Muscle layer of duodenum (tissue), 2 donors: Measurements from ENCODE around the gene ZBED1.
"Not testable (repeated sequence)": the region's sequence is repeated elsewhere in the genome, so short reads cannot be mapped to it uniquely, and the experiment has no call there.

ENCODE experiments used
- H3K27ac ChIP-seq: one replicate; pipeline ENCODE4 v1.7.0; 2013; ENCODE audit warnings: mild to moderate bottlenecking, low read length
- H3K27me3 ChIP-seq: one replicate; pipeline ENCODE4 v1.7.0; 2013; ENCODE audit warnings: low read depth, mild to moderate bottlenecking, control low read depth, low read length
- H3K36me3 ChIP-seq, 2 donors: one replicate each; pipeline ENCODE4 v1.7.0; 2013; ENCODE audit warnings: low read length in 2 of 2, control low read depth in 1 of 2, mild to moderate bottlenecking in 1 of 2; ENCODE audit not compliant: insufficient read depth in 2 of 2, control insufficient read depth in 1 of 2
- H3K4me1 ChIP-seq, 2 donors: one replicate each; pipeline ENCODE4 v1.7.0; 2013; ENCODE audit warnings: low read length in 2 of 2, mild to moderate bottlenecking in 2 of 2, control low read depth in 1 of 2, moderate library complexity in 1 of 2; ENCODE audit not compliant: insufficient read depth in 2 of 2, control insufficient read depth in 1 of 2
- H3K4me3 ChIP-seq, 2 donors: one replicate each; pipeline ENCODE4 v1.7.0; 2013; ENCODE audit warnings: low read length in 2 of 2, low read depth in 1 of 2, mild to moderate bottlenecking in 1 of 2
- H3K9me3 ChIP-seq, 2 donors: one replicate each; pipeline ENCODE4 v1.7.0; 2013; ENCODE audit warnings: low read length in 2 of 2, control low read depth in 1 of 2, mild to moderate bottlenecking in 1 of 2; ENCODE audit not compliant: control insufficient read depth in 1 of 2
- donor health status: healthy.

ZBED1 gene

DNA sequence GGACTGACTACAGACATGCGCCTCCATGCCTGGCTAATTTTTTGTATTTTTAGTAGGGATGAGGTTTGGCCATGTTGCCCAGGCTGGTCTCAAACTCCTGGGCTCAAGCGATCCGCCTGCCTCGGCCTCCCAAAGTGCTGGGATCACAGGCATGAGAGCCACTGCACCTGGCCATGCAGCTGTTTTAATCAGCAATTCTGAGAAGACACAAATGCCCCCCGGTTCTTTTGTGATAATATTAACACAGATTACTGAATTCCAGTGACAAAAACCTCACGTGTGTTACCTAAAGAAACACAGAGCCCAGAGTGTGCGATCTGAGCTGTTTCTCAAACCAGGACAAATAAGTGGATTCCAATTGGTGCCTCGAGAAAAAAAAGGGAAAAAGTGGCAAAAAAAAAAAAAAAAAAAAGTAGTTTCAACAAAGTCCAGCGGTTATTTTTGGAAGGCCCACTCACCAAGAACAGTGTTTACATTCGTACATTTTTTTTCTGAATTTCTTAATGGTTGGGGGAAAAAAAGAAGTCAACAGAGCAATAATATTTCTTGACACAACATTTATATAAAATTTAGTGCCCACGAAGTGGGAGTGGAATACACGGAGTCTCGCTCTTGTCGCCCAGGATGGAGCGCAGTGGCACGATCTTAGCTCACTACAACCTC, 17.2 kb downstream of the ZBED1 start:
- no peak overlapping the region for H3K27ac ChIP-seq

DNA sequence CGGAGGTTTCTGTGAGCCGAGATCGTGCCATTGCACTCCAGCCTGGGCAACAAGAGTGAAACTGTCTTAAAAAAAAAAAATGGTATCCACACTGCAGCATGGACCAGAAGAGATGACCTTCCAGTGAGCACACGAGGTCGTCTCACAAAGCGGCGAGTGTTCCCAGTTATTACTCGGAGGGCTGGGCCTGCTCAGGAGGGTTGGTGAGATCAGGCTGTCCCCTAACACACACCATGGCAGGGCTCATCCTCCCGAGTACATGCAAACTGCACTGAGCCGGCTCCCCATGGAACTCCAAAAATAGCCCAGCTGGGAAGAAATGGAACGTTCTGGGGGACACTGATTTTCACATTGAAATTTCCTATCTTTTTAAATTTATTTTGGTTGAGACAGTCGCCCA, 19.2 kb downstream of the ZBED1 start:
- H3K27ac ChIP-seq, H3K27me3 ChIP-seq: not testable (repeated sequence)

More for the DNA sequence above, 17.2 kb downstream of the ZBED1 start:
- H3K27me3 ChIP-seq = no peaks in the 10 kb centered on the region
- no peak overlapping the region for H3K4me3 ChIP-seq
- no peaks in the 10 kb centered on the region for H3K9me3 ChIP-seq
- peaks cover under 1 to 21% of the 10 kb centered on the region in 2 donors for H3K36me3 ChIP-seq
- peaks cover 0 to 10% of the 10 kb centered on the region in 2 donors for H3K4me1 ChIP-seq

DNA sequence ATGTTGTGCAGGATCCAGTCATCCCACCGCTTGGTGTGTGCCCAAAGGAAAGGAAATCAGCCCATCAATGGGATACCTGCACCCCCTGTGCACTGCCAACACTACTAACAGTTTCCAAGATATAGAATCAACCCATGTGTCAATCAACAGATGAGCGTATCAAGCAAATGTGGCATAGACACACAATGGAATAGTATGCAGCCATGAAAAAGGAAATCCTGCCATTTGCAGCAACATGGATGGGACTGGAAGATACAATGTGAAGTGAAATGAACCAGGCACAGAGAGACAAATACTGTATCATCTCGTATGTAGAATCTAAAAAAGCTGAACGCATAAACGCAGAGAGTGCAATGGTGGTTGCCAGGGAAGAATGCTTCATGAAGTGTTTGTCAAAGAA, 20.8 kb downstream of the ZBED1 start:
- H3K27me3 ChIP-seq, H3K4me1 ChIP-seq, H3K36me3 ChIP-seq, H3K9me3 ChIP-seq, H3K27ac ChIP-seq, H3K4me3 ChIP-seq: not testable (repeated sequence)

More for the DNA sequence above, 19.2 kb downstream of the ZBED1 start:
- H3K4me1 ChIP-seq, H3K36me3 ChIP-seq, H3K4me3 ChIP-seq, H3K9me3 ChIP-seq: not testable (repeated sequence)

DNA sequence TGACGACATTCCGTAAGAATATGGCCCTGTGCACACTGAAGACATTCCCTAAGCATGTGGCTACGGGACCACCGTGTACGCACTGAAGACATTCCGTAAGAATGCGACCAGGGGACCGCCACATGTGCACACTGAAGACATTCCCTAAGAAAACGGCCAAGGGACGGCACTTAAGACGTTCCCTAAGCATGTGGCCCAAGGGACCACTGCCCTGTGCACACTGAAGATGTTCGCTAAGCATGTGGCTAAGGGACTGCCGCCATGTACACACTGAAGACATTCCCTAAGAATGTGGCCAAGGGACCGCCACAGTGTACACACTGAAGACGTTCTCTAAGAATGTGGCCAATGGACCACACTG, 21.4 kb downstream of the ZBED1 start:
- peaks cover 0 to 5% of the 10 kb centered on the region in 2 donors for H3K36me3 ChIP-seq
- H3K27me3 ChIP-seq = no peaks in the 10 kb centered on the region
- no peaks in the 10 kb centered on the region for H3K9me3 ChIP-seq
- no peaks in the 10 kb centered on the region for H3K4me1 ChIP-seq
- H3K27ac ChIP-seq = no peak overlapping the region
- no peak overlapping the region for H3K4me3 ChIP-seq

DNA sequence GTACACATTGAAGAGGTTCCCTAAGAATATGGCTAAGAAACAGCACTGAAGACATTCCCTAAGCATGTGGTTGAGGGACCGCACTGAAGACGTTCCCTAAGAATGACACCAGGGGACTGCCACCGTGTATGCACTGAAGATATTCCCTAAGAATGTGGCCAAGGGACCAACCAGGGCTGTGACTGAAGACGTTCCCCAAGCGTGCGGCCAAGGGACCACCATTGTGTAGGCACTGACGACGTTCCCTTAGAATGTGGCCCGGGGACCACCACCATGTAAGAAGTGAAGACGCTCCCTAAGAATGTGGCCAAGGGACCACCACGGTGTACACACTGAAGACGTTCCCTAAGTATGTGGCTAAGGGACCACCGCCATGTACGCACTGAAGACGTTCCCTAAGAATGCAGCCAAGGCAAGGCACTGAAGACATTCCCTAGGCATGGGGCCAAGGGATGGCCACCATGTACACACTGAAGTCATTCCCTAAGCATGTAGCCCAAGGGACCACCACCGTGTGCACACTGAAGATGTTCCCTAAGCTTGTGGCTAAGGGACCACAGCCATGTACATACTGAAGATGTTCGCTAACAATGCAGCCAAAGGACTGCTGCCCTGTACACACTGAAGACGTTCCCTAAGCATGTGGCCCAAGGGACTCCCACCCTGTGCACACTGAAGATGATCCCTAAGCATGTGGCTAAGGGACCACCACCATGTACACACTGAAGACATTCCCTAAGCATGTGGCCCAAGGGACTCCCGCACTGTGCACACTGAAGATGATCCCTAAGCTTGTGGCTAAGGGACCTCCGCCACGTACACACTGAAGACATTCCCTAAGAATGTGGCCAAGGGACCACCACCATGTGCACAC, 22.0 kb downstream of the ZBED1 start:
- Histone ChIP-seq H3K36me3 (peaks cover 0 to 5% of the 10 kb centered on the region in 2 donors), H3K4me1 (no peaks in the 10 kb centered on the region), H3K9me3 (no peaks in the 10 kb centered on the region), H3K4me3 (no peak overlapping the region), H3K27ac (no peak overlapping the region), H3K27me3 (no peaks in the 10 kb centered on the region)

DNA sequence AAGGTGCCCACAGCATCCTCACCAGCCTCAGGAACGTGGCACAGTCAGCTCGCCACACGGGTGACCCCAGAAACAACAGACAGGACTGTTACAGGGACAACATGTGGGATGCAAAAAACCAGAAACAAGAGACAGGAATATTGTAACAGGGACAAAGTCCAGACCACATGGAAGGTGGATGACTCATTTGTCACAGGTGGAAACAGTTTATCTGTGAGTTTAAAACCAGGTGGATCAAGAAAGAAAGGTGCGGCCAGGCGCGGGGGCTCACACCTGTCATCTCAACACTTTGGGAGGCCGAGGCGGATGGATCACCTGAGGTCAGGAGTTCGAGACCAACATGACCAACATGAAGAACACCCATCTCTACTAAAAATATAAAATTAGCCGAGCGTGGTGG, 23.5 kb downstream of the ZBED1 start:
- H3K27ac ChIP-seq, H3K4me1 ChIP-seq, H3K4me3 ChIP-seq, H3K9me3 ChIP-seq, H3K27me3 ChIP-seq, H3K36me3 ChIP-seq: not testable (repeated sequence)

DNA sequence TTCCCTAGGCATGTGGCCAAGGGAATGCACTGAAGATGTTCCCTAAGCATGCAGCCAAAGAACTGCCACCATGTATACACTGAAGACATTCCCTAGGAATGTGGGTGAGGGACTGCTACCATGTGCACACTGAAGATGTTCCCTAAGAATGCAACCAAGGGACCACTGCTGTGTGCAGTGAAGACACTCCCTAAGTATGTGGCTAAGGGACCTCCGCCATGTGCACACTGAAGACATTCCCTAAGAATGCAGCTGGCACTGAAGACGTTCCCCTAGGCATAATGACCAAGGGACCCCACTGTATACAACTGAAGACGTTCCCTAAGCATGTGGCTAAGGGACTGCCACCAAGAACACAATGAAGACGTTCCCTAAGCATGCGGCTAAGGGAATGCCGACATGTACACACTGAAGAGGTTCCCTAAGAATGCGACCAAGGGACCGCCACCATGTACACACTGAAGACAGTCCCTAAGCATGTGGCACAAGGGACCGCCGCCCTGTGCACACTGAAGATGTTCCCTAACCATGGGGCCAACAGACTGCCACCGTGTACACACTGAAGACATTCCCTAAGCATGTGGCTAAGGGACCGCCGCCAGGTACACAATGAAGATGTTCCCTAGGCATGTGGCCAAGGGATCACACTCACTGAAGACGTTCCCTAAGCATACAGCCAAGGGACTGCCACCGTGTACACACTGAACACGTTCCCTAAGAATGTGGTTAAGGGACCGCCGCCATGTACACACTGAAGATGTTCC, 25.6 kb downstream of the ZBED1 start:
- Histone ChIP-seq H3K27me3 (no peaks in the 10 kb centered on the region), H3K36me3 (peaks cover 0 to 5% of the 10 kb centered on the region in 2 donors)

DNA sequence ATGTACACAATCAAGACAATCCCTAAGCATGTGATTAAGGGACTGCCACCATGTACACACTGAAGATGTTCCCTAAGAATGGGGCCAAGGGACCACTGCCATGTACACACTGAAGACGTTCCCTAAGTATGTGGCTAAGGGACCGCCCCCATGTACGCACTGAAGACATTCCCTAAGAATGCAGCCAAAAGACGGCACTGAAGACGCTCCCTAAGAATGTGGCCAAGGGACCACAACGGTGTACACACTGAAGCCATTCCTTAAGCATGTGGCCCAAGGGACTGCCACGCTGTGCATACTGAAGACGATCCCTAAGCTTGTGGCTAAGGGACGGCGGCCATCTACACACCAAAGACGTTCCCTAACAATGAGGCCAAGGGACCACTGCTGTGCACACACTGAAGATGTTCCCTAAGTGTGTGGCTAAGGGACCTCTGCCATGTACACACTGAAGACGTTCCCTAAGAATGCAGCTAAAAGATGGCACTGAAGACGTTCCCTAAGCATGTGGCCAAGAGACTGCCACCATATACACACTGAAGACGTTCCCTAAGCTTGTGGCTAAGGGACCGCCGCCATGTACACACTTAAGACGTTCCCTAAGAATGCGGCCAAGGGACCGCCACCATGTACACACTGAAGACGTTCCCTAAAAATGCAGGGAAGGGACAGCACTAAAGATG, 26.4 kb downstream of the ZBED1 start:
- no peak overlapping the region for H3K4me3 ChIP-seq
- no peaks in the 10 kb centered on the region for H3K9me3 ChIP-seq
- H3K27ac ChIP-seq = no peak overlapping the region
- no peaks in the 10 kb centered on the region for H3K4me1 ChIP-seq
- no peaks in the 10 kb centered on the region for H3K27me3 ChIP-seq
- peaks cover 0 to 5% of the 10 kb centered on the region in 2 donors for H3K36me3 ChIP-seq

More for the DNA sequence above, 25.6 kb downstream of the ZBED1 start:
- no peaks in the 10 kb centered on the region for H3K4me1 ChIP-seq
- H3K27ac ChIP-seq = no peak overlapping the region
- H3K4me3 ChIP-seq = no peak overlapping the region
- no peaks in the 10 kb centered on the region for H3K9me3 ChIP-seq

DNA sequence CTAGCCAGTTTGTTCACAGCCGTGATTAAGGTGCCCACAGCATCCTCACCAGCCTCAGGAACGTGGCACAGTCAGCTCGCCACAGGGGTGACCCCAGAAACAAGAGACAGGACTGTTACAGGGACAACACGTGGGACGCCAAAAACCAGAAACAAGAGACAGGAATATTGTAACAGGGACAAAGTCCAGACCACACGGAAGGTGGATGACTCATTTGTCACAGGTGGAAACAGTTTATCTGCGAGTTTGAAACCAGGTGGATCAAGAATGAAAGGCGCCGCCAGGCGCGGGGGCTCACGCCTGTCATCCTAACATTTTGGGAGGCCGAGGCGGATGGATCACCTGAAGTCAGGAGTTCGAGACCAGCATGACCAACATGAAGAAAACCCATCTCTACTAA, 27.7 kb downstream of the ZBED1 start:
- not testable (repeated sequence) for H3K4me1 ChIP-seq, H3K27ac ChIP-seq, H3K4me3 ChIP-seq, H3K27me3 ChIP-seq, H3K9me3 ChIP-seq, H3K36me3 ChIP-seq

DNA sequence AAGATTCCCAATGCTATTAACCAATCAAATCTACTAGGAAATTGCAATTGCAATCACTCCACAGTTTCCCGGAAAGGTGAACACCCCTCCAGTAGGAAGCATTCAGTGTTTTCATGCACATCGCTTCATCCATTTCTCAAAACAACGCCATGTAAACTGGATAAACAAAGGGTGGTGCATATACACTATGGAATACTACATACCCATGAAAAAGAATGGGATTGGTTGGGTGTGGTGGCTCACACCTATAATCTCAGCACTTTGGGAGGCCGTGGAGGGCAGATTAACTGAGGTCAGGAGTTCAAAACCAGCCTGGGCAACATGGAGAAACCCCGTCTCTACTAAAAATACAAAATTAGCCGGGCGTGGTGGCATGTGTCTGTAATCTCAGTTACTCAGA, 29.1 kb downstream of the ZBED1 start:
- Histone ChIP-seq H3K4me1 (no peaks in the 10 kb centered on the region), H3K27ac (no peak overlapping the region), H3K4me3 (no peak overlapping the region), H3K27me3 (no peaks in the 10 kb centered on the region), H3K9me3 (no peaks in the 10 kb centered on the region), H3K36me3 (peaks cover 0 to 6% of the 10 kb centered on the region in 2 donors)

DNA sequence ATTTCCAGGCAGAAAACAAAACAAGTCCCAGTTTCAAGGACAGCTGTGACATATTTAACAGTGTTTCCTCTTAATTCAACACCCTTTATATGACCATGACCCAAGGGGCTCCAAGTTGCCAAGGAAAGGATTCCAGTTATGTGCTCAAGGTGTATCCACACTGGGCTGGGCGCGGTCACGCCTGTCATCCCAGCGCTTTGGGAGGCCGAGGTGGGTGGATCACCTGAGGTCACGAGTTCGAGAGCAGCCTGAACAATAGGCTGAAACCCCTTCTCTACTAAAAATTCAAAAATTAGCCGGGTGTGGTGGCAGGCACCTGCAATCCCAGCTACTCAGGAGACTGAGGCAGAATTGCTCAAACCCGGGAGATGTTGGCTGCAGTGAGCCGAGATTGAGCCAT, 29.6 kb downstream of the ZBED1 start:
- H3K36me3 ChIP-seq, H3K4me3 ChIP-seq, H3K4me1 ChIP-seq, H3K27ac ChIP-seq, H3K27me3 ChIP-seq, H3K9me3 ChIP-seq: not testable (repeated sequence)
